Neural progenitor cell (in vitro differentiated cells): Measurements from ENCODE around the gene UNK. TPM values are rescaled to one million over a fixed set of nuclear protein-coding genes. Genes with fewer than 3 reads are reported as not detected.

Experiments
- DNase-seq: peaks from one replicate; pipeline ENCODE4 v3.0.0-alpha.2; 2016; ENCODE audit warnings: low spot score
- H2AFZ ChIP-seq: fragments of 200-600 bp; sonication (generic); replicated peaks from 2 replicates; pipeline ENCODE4 v1.6.1; 2016; ENCODE audit warnings: antibody characterized with exemption
- H3F3A ChIP-seq: fragments of 200-600 bp; sonication (generic); 2 replicates; pipeline ENCODE4 v1.6.1; 2016; ENCODE audit warnings: antibody characterized with exemption, low read depth
- H3K27ac ChIP-seq: fragments of 200-600 bp; sonication (generic); 2 replicates; pipeline ENCODE4 v1.5.1; 2016; ENCODE audit warnings: mild to moderate bottlenecking
- H3K27me3 ChIP-seq: fragments of 200-600 bp; sonication (generic); 2 replicates; pipeline ENCODE4 v1.6.1; 2016; ENCODE audit warnings: mild to moderate bottlenecking, moderate library complexity
- H3K36me3 ChIP-seq: fragments of 200-600 bp; sonication (generic); 2 replicates; pipeline ENCODE4 v1.5.1; 2016
- H3K4me1 ChIP-seq: fragments of 200-600 bp; sonication (generic); 2 replicates; pipeline ENCODE4 v1.6.1; 2016; ENCODE audit warnings: mixed run types
- H3K4me2 ChIP-seq: fragments of 200-600 bp; sonication (generic); 2 replicates; pipeline ENCODE4 v1.6.1; 2016
- H3K4me3 ChIP-seq: fragments of 200-600 bp; sonication (generic); 2 replicates; pipeline ENCODE4 v1.5.1; 2016
- H3K79me2 ChIP-seq: fragments of 200-600 bp; sonication (generic); 2 replicates; pipeline ENCODE4 v1.6.1; 2016; ENCODE audit warnings: low read depth
- H3K9ac ChIP-seq: fragments of 200-600 bp; sonication (generic); 2 replicates; pipeline ENCODE4 v1.6.1; 2016
- H3K9me3 ChIP-seq: fragments of 200-600 bp; sonication (generic); 2 replicates; pipeline ENCODE4 v1.5.1; 2016; ENCODE audit warnings: low read depth
- H4K20me1 ChIP-seq: fragments of 200-600 bp; sonication (generic); 2 replicates; pipeline ENCODE4 v1.6.1; 2016; ENCODE audit warnings: low read depth
- H3K27ac Mint-ChIP-seq: 3 replicates; pipeline ENCODE4 v1.8.0; 2021; ENCODE audit warnings: mixed read lengths
- H3K27me3 Mint-ChIP-seq: 2 replicates; pipeline ENCODE4 v1.8.0; 2022; ENCODE audit warnings: low read depth, mild to moderate bottlenecking, inconsistent platforms, moderate library complexity, mixed read lengths; ENCODE audit not compliant: insufficient read depth
- H3K36me3 Mint-ChIP-seq: 3 replicates; pipeline ENCODE4 v1.8.0; 2021; ENCODE audit warnings: mixed read lengths
- H3K4me1 Mint-ChIP-seq: 3 replicates; pipeline ENCODE4 v1.8.0; 2021; ENCODE audit warnings: mixed read lengths
- H3K4me3 Mint-ChIP-seq: 3 replicates; pipeline ENCODE4 v1.8.0; 2021; ENCODE audit warnings: mild to moderate bottlenecking, moderate library complexity, mixed read lengths
- H3K9me3 Mint-ChIP-seq: 3 replicates; pipeline ENCODE4 v1.8.0; 2020; ENCODE audit warnings: mixed read lengths
- EZH2 ChIP-seq: fragments of 200-600 bp; sonication (generic); IDR thresholded peaks from 2 replicates; pipeline ENCODE4 v1.6.1; 2017; ENCODE audit warnings: antibody characterized with exemption, mild to moderate bottlenecking, moderate library complexity
- EZH2phosphoT487 ChIP-seq: fragments of 200-600 bp; sonication (generic); IDR thresholded peaks from 2 replicates; pipeline ENCODE4 v1.6.1; 2017; ENCODE audit warnings: antibody characterized with exemption
- total RNA-seq: library from RNA; depleted of rRNA; stranded (reverse); fragments of >200 nt; gene quantifications from 2 replicates; pipeline ENCODE4 v1.2.3, GENCODE V29; 2015; ENCODE audit warnings: low replicate concordance
- TF ChIP-seq, protein P1 (sequence below): fragments of 200-600 bp; sonication (generic); IDR thresholded peaks from 2 replicates; pipeline ENCODE4 v1.5.1; 2017; ENCODE audit warnings: antibody characterized with exemption, mild to moderate bottlenecking

The UNK gene
- total RNA-seq, 1 donor from 2014 or later, result 38.5 TPM

GRCh38 chr17:75820094-75821080, 35.8 kb downstream of the UNK start:
- no peak for DNase-seq
- H3K4me2 ChIP-seq, result no peak overlapping the region
- H3F3A ChIP-seq, result no peaks in the 10 kb centered on the region
- no peak overlapping the region for H3K4me3 Mint-ChIP-seq
- H3K4me1 ChIP-seq, result no peaks in the 10 kb centered on the region
- H4K20me1 ChIP-seq, result no peaks in the 10 kb centered on the region
- no peak overlapping the region for H3K4me3 ChIP-seq
- no peak overlapping the region for H3K27ac Mint-ChIP-seq
- TF ChIP-seq EZH2phosphoT487 (no peak), EZH2 (no peak)
- TF ChIP-seq, protein P1, sequence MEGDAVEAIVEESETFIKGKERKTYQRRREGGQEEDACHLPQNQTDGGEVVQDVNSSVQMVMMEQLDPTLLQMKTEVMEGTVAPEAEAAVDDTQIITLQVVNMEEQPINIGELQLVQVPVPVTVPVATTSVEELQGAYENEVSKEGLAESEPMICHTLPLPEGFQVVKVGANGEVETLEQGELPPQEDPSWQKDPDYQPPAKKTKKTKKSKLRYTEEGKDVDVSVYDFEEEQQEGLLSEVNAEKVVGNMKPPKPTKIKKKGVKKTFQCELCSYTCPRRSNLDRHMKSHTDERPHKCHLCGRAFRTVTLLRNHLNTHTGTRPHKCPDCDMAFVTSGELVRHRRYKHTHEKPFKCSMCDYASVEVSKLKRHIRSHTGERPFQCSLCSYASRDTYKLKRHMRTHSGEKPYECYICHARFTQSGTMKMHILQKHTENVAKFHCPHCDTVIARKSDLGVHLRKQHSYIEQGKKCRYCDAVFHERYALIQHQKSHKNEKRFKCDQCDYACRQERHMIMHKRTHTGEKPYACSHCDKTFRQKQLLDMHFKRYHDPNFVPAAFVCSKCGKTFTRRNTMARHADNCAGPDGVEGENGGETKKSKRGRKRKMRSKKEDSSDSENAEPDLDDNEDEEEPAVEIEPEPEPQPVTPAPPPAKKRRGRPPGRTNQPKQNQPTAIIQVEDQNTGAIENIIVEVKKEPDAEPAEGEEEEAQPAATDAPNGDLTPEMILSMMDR, result no peak
- no peaks in the 10 kb centered on the region for H3K27me3 ChIP-seq
- H3K9me3 Mint-ChIP-seq, result no peaks in the 10 kb centered on the region
- H3K27ac ChIP-seq, result no peak overlapping the region
- H3K9me3 ChIP-seq, result no peaks in the 10 kb centered on the region
- no peaks in the 10 kb centered on the region for H3K4me1 Mint-ChIP-seq
- no peak overlapping the region for H3K9ac ChIP-seq
- peaks cover 6% of the 10 kb centered on the region for H3K27me3 Mint-ChIP-seq
- H3K36me3 ChIP-seq, result no peaks in the 10 kb centered on the region
- H2AFZ ChIP-seq, result no peak overlapping the region
- H3K79me2 ChIP-seq, result no peaks in the 10 kb centered on the region
- H3K36me3 Mint-ChIP-seq, result peaks cover 16% of the 10 kb centered on the region

DNA sequence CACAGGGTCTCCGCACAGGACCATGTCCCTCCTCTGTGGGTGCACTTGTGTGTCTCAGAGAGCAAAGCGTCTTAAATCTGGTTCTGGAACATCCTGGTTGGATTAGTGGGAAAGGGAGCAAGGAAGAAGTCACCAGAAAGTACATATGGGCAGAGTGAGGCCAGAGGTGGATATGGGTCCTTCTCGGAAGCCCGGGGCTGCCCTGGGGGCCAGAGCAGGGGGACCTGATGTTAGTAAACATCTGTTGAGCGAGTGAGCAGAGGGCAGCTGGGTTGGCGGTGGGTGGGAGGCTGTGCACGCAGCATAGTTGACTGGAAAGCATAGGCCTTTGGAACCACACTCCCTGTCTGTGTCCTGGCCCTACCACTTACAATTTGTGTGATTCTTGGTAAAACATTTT, 36.9 kb downstream of the UNK start:
- no peak overlapping the region for H3K27ac Mint-ChIP-seq
- H3K9me3 Mint-ChIP-seq, result no peaks in the 10 kb centered on the region
- H3K4me1 Mint-ChIP-seq, result no peaks in the 10 kb centered on the region
- no peaks in the 10 kb centered on the region for H3K36me3 ChIP-seq
- no peaks in the 10 kb centered on the region for H3K9me3 ChIP-seq
- no peak overlapping the region for H3K9ac ChIP-seq
- no peak overlapping the region for H3K4me2 ChIP-seq
- no peaks in the 10 kb centered on the region for H3K79me2 ChIP-seq
- H3K4me1 ChIP-seq, result no peaks in the 10 kb centered on the region
- peaks cover 6% of the 10 kb centered on the region for H3K27me3 Mint-ChIP-seq
- H3K4me3 Mint-ChIP-seq, result no peak overlapping the region
- H3F3A ChIP-seq, result peaks cover 2% of the 10 kb centered on the region
- no peaks in the 10 kb centered on the region for H3K27me3 ChIP-seq
- peaks cover 17% of the 10 kb centered on the region for H3K36me3 Mint-ChIP-seq
- H3K27ac ChIP-seq, result no peak overlapping the region
- no peaks in the 10 kb centered on the region for H4K20me1 ChIP-seq
- no peak overlapping the region for H3K4me3 ChIP-seq
- DNase-seq, result no peak
- H2AFZ ChIP-seq, result no peak overlapping the region
- TF ChIP-seq, protein P1, result no peak
- TF ChIP-seq EZH2phosphoT487, result no peak
- no peak for TF ChIP-seq EZH2

DNA sequence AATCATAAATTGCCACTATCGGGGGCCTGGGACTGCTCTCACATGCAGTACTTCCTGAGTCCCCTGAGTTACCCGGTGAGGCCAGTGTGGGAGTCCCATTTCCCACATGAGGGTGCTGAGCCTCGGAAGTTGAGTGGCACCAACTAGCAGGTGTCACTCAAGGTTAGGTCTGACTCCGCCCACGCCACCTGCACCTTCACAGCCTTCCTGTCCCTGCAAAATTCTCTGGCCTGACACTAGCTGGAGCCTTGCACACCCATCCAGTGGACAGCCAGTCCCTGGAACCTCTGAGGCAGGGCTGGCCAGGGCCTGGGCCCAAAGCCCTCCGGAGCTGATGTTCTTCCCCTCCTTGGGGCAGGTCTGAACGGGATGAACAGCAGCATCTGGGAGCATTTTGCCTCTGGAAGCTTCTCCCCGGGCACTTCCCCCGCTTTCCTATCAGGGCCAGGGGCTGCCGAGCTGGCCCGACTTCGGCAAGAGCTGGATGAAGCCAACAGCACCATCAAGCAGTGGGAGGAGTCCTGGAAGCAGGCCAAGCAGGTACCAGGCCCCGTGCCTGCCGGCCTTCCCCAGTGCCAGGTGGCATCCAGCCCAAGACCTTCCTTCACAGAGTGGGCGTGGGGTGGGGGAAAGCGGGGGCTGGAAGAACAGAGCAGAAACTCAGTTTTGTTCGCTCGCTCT, 37.7 kb downstream of the UNK start:
- Histone ChIP-seq H3K27ac (no peak overlapping the region), H4K20me1 (no peaks in the 10 kb centered on the region), H3K9ac (no peak overlapping the region), H3K4me1 (peaks cover 4% of the 10 kb centered on the region), H3K4me2 (no peak overlapping the region), H3K4me3 (no peak overlapping the region), H2AFZ (no peak overlapping the region), H3K9me3 (no peaks in the 10 kb centered on the region), H3K27me3 (no peaks in the 10 kb centered on the region), H3K79me2 (no peaks in the 10 kb centered on the region), H3K36me3 (no peaks in the 10 kb centered on the region), H3F3A (peaks cover 3% of the 10 kb centered on the region)
- Mint-ChIP-seq H3K4me3 (no peak overlapping the region), H3K27ac (no peak overlapping the region), H3K4me1 (peaks cover 5% of the 10 kb centered on the region), H3K9me3 (no peaks in the 10 kb centered on the region), H3K27me3 (peaks cover 6% of the 10 kb centered on the region), H3K36me3 (peaks cover 17% of the 10 kb centered on the region)
- TF ChIP-seq EZH2 (no peak), EZH2phosphoT487 (no peak)
- TF ChIP-seq, protein P1, result no peak
- DNase-seq, result no peak
